ENCODE results near the gene PSMA4. TPM values are rescaled to one million over a fixed set of nuclear protein-coding genes. Genes with fewer than 3 reads are reported as not detected.

The PSMA4 gene

DNA sequence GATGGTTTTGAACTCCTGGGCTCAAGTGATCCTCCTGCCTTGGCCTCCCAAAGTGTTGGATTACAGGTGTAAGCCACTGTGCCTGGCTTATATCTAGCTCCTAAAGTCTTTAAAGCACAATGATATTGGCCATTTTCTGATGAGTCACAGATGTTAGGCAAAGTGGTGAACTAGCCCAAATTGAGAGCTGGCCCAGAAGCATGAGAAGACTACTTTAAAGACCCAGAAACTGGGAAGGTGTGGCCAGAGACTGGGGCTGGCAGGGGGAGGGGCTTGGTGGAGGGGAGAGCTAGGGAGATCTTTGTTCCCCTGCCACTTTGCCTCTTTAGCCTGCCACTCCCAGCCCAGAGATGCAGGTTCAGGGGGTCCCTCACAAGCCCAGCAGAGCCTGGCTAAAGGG is 58.9 kb downstream of the PSMA4 start:
- Histone ChIP-seq H2BK12ac (ENCODE audit: low read length) (no peak overlapping the region), H3K4ac (ENCODE audit: low read length) (no peak overlapping the region), H3K9me3 (replicated peaks in 1 of 2; ENCODE audit: control insufficient read depth in 2 of 2, insufficient read depth in 1 of 2, low read depth in 1 of 2, low read length in 2 of 2) (peaks cover 0 to 4% of the 10 kb centered on the region in 2 donors), H3K4me3 (ENCODE audit: low read length in 2 of 2) (no peak overlapping the region), H2AFZ (ENCODE audit: low read length) (no peak overlapping the region), H3K23ac (ENCODE audit: low read depth, low read length, poor library complexity) (no peak overlapping the region), H3K4me2 (ENCODE audit: insufficient read depth, low read length, poor library complexity, severe bottlenecking) (no peak overlapping the region), H3K14ac (ENCODE audit: low read length) (no peak overlapping the region), H4K91ac (ENCODE audit: low read depth, low read length, poor library complexity) (no peak overlapping the region), H3K4me1 (ENCODE audit: control insufficient read depth in 2 of 2, insufficient read depth in 1 of 2, low read depth in 1 of 2, low read length in 2 of 2) (no peaks in the 10 kb centered on the region), H3K36me3 (replicated peaks in 1 of 2; ENCODE audit: control insufficient read depth in 2 of 2, insufficient read depth in 2 of 2, low read length in 2 of 2) (peaks cover 4 to 23% of the 10 kb centered on the region in 2 donors), H2BK15ac (ENCODE audit: low read length) (no peak overlapping the region), H4K8ac (ENCODE audit: low read depth, low read length) (no peak overlapping the region), H2BK120ac (ENCODE audit: low read depth, low read length) (no peak overlapping the region), H3K27me3 (ENCODE audit: control insufficient read depth in 3 of 3, insufficient read depth in 3 of 3, low read depth in 1 of 3, low read length in 3 of 3) (no peaks in the 10 kb centered on the region), H3K79me1 (ENCODE audit: low read depth, low read length) (no peaks in the 10 kb centered on the region), H2AK5ac (ENCODE audit: low read depth, low read length) (no peak overlapping the region), H3K9ac (ENCODE audit: low read depth, low read length, poor library complexity) (no peak overlapping the region), H3K27ac (replicated peaks; ENCODE audit: low read length) (no peak overlapping the region), H3K18ac (ENCODE audit: low read length) (no peak overlapping the region), H2BK5ac (ENCODE audit: low read length) (no peak overlapping the region)
- DNase-seq (ENCODE audit: low spot score): no peak

Small RNAs within 50 kb of the gene (small RNA-seq; reads per million reads assigned to genes)
- not detected for gene AC067863.2 (ENCODE audit: insufficient read depth)
